ENCODE data around the gene KLHL22.
"Not testable (repeated sequence)": the region's sequence is repeated elsewhere in the genome, so short reads cannot be mapped to it uniquely, and the experiment has no call there.

The KLHL22 gene

DNA sequence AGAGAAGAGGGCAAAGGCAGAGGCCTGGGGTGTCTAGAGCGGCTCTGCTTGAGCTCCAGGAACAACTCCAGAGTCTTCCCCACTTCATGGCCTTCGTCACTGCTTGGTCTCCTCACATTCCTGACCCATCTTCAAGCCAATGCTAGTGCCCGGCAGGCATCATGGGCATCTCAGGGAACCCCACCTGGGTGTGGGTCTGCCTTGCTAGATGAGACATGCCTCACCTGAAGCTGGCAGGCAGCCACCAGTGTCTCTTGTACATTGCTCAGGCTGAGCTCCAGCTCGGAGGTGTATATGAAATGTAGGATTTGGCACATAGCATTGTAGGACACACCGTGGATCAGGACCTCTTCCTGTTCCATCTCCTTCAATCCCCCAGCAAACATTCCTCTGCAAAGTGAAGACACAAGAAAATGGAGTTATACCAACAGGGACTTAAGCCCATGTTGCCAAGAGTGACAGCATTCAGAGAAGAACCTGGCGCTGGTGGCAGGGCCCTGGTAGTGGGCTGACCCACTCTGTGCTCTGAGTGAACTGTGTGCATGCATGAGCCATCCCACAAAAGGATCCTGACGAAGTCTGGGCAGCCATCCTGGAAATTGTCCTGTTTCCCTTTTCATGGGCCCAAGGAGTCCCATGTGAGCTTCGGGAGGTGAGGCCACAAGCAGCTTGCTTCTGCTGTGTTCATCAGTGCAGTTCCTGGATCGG, 24.3 kb downstream of the KLHL22 start:
- Histone ChIP-seq H3K4me2 (ENCODE audit: low read length) (no peak overlapping the region), H2AFZ (ENCODE audit: low read depth, low read length) (no peak overlapping the region), H4K20me1 (ENCODE audit: insufficient read depth, low read length) (peaks cover 8% of the 10 kb centered on the region), H3K27me3 (ENCODE audit: low read depth, low read length) (no peaks in the 10 kb centered on the region), H3K79me2 (ENCODE audit: low read length) (no peaks in the 10 kb centered on the region), H3K4me3 (ENCODE audit: low read length) (no peak overlapping the region), H3K9ac (ENCODE audit: low read length) (no peak overlapping the region), H3K4me1 (ENCODE audit: low read length) (peaks cover 8% of the 10 kb centered on the region), H3K9me3 (ENCODE audit: insufficient read depth, low read length) (no peaks in the 10 kb centered on the region), H3K36me3 (replicated peaks; ENCODE audit: low read depth, low read length) (peaks cover 12% of the 10 kb centered on the region), H3K27ac (ENCODE audit: low read length) (no peak overlapping the region)
- TF ChIP-seq EZH2phosphoT487 (IDR thresholded peaks at IDR 0.05; ENCODE audit: low read depth), result no peak
- TF ChIP-seq, protein P1, sequence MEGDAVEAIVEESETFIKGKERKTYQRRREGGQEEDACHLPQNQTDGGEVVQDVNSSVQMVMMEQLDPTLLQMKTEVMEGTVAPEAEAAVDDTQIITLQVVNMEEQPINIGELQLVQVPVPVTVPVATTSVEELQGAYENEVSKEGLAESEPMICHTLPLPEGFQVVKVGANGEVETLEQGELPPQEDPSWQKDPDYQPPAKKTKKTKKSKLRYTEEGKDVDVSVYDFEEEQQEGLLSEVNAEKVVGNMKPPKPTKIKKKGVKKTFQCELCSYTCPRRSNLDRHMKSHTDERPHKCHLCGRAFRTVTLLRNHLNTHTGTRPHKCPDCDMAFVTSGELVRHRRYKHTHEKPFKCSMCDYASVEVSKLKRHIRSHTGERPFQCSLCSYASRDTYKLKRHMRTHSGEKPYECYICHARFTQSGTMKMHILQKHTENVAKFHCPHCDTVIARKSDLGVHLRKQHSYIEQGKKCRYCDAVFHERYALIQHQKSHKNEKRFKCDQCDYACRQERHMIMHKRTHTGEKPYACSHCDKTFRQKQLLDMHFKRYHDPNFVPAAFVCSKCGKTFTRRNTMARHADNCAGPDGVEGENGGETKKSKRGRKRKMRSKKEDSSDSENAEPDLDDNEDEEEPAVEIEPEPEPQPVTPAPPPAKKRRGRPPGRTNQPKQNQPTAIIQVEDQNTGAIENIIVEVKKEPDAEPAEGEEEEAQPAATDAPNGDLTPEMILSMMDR (IDR thresholded peaks at IDR 0.05; ENCODE audit: low read depth, low read length), result no peak

DNA sequence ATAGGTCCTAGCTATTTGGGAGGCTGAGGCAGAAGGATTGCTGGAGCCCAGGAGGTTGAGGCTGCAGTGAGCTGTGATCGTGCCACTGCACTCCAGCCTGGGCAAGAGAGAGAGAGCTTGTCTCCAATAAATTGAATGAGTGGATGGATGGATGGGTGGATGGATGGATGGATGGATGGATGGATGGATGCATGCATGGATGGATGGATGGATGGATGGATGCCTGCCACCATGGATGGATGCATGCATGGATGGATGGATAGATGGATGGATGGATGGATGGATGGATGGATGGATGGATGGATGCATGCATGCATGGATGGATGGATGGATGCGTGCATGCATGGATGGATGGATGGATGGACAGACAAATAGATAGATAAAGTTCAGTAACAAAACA, 25.1 kb downstream of the KLHL22 start:
- not testable (repeated sequence) for H4K20me1 ChIP-seq (ENCODE audit: insufficient read depth, low read length); H3K9me3 ChIP-seq (ENCODE audit: insufficient read depth, low read length); H2AFZ ChIP-seq (ENCODE audit: low read depth, low read length); H3K4me2 ChIP-seq (ENCODE audit: low read length); H3K27me3 ChIP-seq (ENCODE audit: low read depth, low read length); H3K27ac ChIP-seq (ENCODE audit: low read length); H3K4me1 ChIP-seq (ENCODE audit: low read length); H3K9ac ChIP-seq (ENCODE audit: low read length); H3K4me3 ChIP-seq (ENCODE audit: low read length); H3K79me2 ChIP-seq (ENCODE audit: low read length)
- peaks cover 12% of the 10 kb centered on the region for H3K36me3 ChIP-seq (replicated peaks; ENCODE audit: low read depth, low read length)

DNA sequence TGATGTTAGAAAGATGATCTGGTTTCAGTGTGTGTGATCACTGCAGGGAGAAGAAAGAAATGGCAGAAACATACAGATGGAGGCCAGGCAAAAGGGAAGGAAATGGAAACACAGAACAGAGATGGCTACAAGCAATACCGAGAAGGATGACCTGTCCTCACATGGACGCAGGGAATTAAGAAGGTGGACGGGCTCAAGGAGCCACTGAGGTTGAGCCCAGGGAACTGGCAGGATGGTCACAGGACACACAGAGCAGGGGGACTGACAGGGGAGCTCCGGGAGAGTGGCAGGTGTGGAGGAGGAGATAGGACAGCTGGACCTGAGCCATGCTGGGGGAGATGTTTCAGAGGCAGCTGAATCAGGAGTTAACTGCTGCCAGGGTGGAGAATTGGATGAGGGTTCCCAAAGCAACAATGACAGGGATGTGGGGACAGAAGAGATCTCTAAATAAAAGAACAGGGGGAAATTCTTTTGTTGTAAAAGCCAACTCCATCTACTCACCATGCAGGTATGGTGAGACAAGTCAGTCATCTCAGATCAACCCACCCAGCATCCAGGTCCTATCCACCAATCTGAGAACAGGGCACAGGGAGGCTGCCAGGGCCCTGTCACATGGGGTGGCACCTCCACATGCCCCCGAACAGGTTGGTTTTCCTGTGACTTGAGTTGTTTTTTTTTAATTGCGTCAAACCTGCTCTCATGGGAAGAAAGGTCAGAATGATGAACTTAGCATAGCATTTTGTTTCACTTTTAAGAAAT, 26.3 kb downstream of the KLHL22 start:
- Histone ChIP-seq H2AFZ (ENCODE audit: low read depth, low read length) (no peak overlapping the region), H3K4me3 (ENCODE audit: low read length) (no peak overlapping the region)
- TF ChIP-seq EZH2phosphoT487 (IDR thresholded peaks at IDR 0.05; ENCODE audit: low read depth), result no peak
- TF ChIP-seq, protein P1 (IDR thresholded peaks at IDR 0.05; ENCODE audit: low read depth, low read length), result no peak

DNA sequence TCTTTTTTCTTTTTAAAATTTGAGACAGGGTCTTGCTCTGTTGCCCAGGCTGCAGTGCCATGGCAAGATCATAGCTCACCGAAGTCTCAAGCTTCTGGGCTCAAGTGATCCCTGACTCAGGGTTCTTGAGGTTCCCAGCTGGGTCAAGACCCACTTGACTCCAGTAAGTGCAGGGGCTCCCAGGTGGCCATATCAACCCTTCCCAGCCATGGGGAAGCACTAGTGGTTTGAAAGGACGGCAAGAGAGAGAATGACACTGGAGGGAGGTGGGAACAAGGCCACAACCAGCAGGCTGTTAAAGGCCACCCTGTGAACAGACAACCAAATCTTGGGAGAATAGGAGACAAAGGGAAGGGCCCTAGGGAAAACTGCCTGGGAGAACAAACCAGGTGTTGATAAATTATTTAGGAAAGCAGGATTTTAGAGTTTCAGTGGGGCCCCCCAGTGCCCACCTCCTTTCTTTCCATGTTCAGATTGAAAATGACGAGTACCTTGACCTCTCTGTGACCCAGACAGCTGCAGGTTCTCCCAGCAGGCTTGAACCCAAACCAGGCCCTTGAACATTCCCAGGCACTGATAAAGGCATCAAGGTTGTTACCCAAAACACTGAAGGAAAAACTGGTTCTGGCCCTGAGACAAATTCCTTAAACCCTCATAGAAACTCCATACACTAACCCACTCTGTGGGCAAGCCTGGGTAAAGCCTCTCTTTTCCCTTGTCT, 28.8 kb downstream of the KLHL22 start:
- peaks cover 21% of the 10 kb centered on the region for H3K4me1 ChIP-seq (ENCODE audit: low read length)
- no peaks in the 10 kb centered on the region for H3K79me2 ChIP-seq (ENCODE audit: low read length)
- TF ChIP-seq, protein P1 (IDR thresholded peaks at IDR 0.05; ENCODE audit: low read depth, low read length), result no peak
- TF ChIP-seq EZH2phosphoT487 (IDR thresholded peaks at IDR 0.05; ENCODE audit: low read depth), result no peak
- H4K20me1 ChIP-seq (ENCODE audit: insufficient read depth, low read length), result peaks cover 13% of the 10 kb centered on the region
- no peak overlapping the region for H3K27ac ChIP-seq (ENCODE audit: low read length)
- H3K9me3 ChIP-seq (ENCODE audit: insufficient read depth, low read length), result no peaks in the 10 kb centered on the region
- H3K4me3 ChIP-seq (ENCODE audit: low read length), result no peak overlapping the region
- H3K9ac ChIP-seq (ENCODE audit: low read length), result no peak overlapping the region
- H3K36me3 ChIP-seq (replicated peaks; ENCODE audit: low read depth, low read length), result peaks cover 26% of the 10 kb centered on the region
- no peak overlapping the region for H2AFZ ChIP-seq (ENCODE audit: low read depth, low read length)
- H3K4me2 ChIP-seq (ENCODE audit: low read length), result no peak overlapping the region
- H3K27me3 ChIP-seq (ENCODE audit: low read depth, low read length), result no peaks in the 10 kb centered on the region

More for the DNA sequence above, 26.3 kb downstream of the KLHL22 start:
- Histone ChIP-seq H3K9me3 (ENCODE audit: insufficient read depth, low read length) (no peaks in the 10 kb centered on the region), H3K36me3 (replicated peaks; ENCODE audit: low read depth, low read length) (peaks cover 23% of the 10 kb centered on the region), H3K27me3 (ENCODE audit: low read depth, low read length) (no peaks in the 10 kb centered on the region), H3K79me2 (ENCODE audit: low read length) (no peaks in the 10 kb centered on the region), H3K27ac (ENCODE audit: low read length) (no peak overlapping the region), H3K9ac (ENCODE audit: low read length) (no peak overlapping the region), H3K4me2 (ENCODE audit: low read length) (no peak overlapping the region), H4K20me1 (ENCODE audit: insufficient read depth, low read length) (peaks cover 8% of the 10 kb centered on the region), H3K4me1 (ENCODE audit: low read length) (peaks cover 9% of the 10 kb centered on the region)
